H9 (cell line): ENCODE data around the gene TIMM22. TPM values are rescaled to one million over a fixed set of nuclear protein-coding genes. Genes with fewer than 3 reads are reported as not detected.

Source experiments
- DNase-seq: peaks from one replicate; pipeline ENCODE4 v3.0.0-alpha.2; 2017
- H2AFZ ChIP-seq: one replicate; pipeline ENCODE4 v1.6.1; 2013; ENCODE audit warnings: mild to moderate bottlenecking, low read length, control low read depth, moderate library complexity
- H2AK5ac ChIP-seq: 2 replicates; pipeline ENCODE4 v1.6.1; 2013; ENCODE audit warnings: low read length, control low read depth, mixed read lengths; ENCODE audit not compliant: insufficient read length
- H2BK120ac ChIP-seq: one replicate; pipeline ENCODE4 v1.6.1; 2013; ENCODE audit warnings: low read depth, mild to moderate bottlenecking, low read length, control low read depth, inconsistent platforms; ENCODE audit not compliant: poor library complexity, severe bottlenecking
- H2BK12ac ChIP-seq: 2 replicates; pipeline ENCODE4 v1.6.1; 2013; ENCODE audit warnings: low read length, control low read depth, mixed read lengths, low read depth; ENCODE audit not compliant: insufficient read length
- H2BK15ac ChIP-seq: 2 replicates; pipeline ENCODE4 v1.6.1; 2013; ENCODE audit warnings: low read depth, low read length, control low read depth
- H2BK20ac ChIP-seq: one replicate; pipeline ENCODE4 v1.6.1; 2013; ENCODE audit warnings: low read depth, mild to moderate bottlenecking, low read length, control low read depth, inconsistent platforms; ENCODE audit not compliant: poor library complexity, severe bottlenecking
- H2BK5ac ChIP-seq: 2 replicates; pipeline ENCODE4 v1.6.1; 2013; ENCODE audit warnings: low read length, control low read depth, mixed read lengths; ENCODE audit not compliant: insufficient read length
- H3K14ac ChIP-seq: 2 replicates; pipeline ENCODE4 v1.6.1; 2013; ENCODE audit warnings: low read length, control low read depth; ENCODE audit not compliant: insufficient read depth
- H3K18ac ChIP-seq: 2 replicates; pipeline ENCODE4 v1.6.1; 2013; ENCODE audit warnings: low read depth, mild to moderate bottlenecking, mixed read lengths, low read length, control low read depth; ENCODE audit not compliant: insufficient read length
- H3K23ac ChIP-seq: 2 replicates; pipeline ENCODE4 v1.6.1; 2013; ENCODE audit warnings: low read length, control low read depth, mixed read lengths, low read depth; ENCODE audit not compliant: insufficient read length
- H3K23me2 ChIP-seq: 2 replicates; pipeline ENCODE4 v1.6.1; 2013; ENCODE audit warnings: low read depth, mild to moderate bottlenecking, mixed read lengths, low read length, control low read depth; ENCODE audit not compliant: insufficient read length, poor library complexity, severe bottlenecking
- H3K27ac ChIP-seq: 2 replicates; pipeline ENCODE4 v1.5.1; 2013; ENCODE audit warnings: low read length, control low read depth, mixed read lengths, low read depth; ENCODE audit not compliant: insufficient read length
- H3K27me3 ChIP-seq: 2 replicates; pipeline ENCODE4 v1.6.1; 2013; ENCODE audit warnings: low read length, control low read depth, inconsistent platforms; ENCODE audit not compliant: insufficient read depth
- H3K4ac ChIP-seq: 2 replicates; pipeline ENCODE4 v1.6.1; 2013; ENCODE audit warnings: low read depth, mild to moderate bottlenecking, control low read depth, inconsistent platforms, low read length, moderate library complexity
- H3K4me1 ChIP-seq: 2 replicates; pipeline ENCODE4 v1.6.1; 2013; ENCODE audit warnings: low read length, control low read depth, inconsistent platforms; ENCODE audit not compliant: insufficient read depth
- H3K4me2 ChIP-seq: 2 replicates; pipeline ENCODE4 v1.6.1; 2013; ENCODE audit warnings: low read length, control low read depth, mixed read lengths; ENCODE audit not compliant: insufficient read length, insufficient read depth
- H3K56ac ChIP-seq: 2 replicates; pipeline ENCODE4 v1.6.1; 2013; ENCODE audit warnings: low read depth, mild to moderate bottlenecking, mixed read lengths, low read length, control low read depth; ENCODE audit not compliant: insufficient read length
- H3K79me1 ChIP-seq: 2 replicates; pipeline ENCODE4 v1.6.1; 2013; ENCODE audit warnings: low read depth, mild to moderate bottlenecking, moderate library complexity, low read length, control low read depth, inconsistent platforms; ENCODE audit not compliant: insufficient read depth, poor library complexity, severe bottlenecking
- H3K79me2 ChIP-seq: 2 replicates; pipeline ENCODE4 v1.6.1; 2013; ENCODE audit warnings: low read length, control low read depth, inconsistent platforms; ENCODE audit not compliant: insufficient read depth
- H3K9ac ChIP-seq: 2 replicates; pipeline ENCODE4 v1.6.1; 2013; ENCODE audit warnings: low read length, control low read depth, mixed read lengths; ENCODE audit not compliant: insufficient read length; ENCODE audit errors: extremely low read depth
- H3K9me3 ChIP-seq: one replicate; pipeline ENCODE4 v1.6.1; 2013; ENCODE audit warnings: low read depth, low read length, inconsistent platforms; ENCODE audit not compliant: control insufficient read depth
- H3T11ph ChIP-seq: one replicate; pipeline ENCODE4 v1.6.1; 2013; ENCODE audit warnings: mild to moderate bottlenecking, low read length, control low read depth, inconsistent platforms
- H4K20me1 ChIP-seq: one replicate; pipeline ENCODE4 v1.6.1; 2013; ENCODE audit not compliant: control insufficient read depth, insufficient read length, insufficient read depth
- H4K5ac ChIP-seq: 2 replicates; pipeline ENCODE4 v1.6.1; 2013; ENCODE audit warnings: low read depth, mild to moderate bottlenecking, mixed read lengths, low read length, control low read depth; ENCODE audit not compliant: insufficient read length
- H4K8ac ChIP-seq: replicated peaks from 2 replicates; pipeline ENCODE4 v1.6.1; 2013; ENCODE audit warnings: low read length, control low read depth, mixed read lengths, low read depth; ENCODE audit not compliant: insufficient read length
- H4K91ac ChIP-seq: 2 replicates; pipeline ENCODE4 v1.6.1; 2013; ENCODE audit warnings: low read depth, mild to moderate bottlenecking, moderate library complexity, mixed read lengths, low read length, control low read depth; ENCODE audit not compliant: insufficient read length
- H3K27ac Mint-ChIP-seq, 3 experiments: 2 replicates in 2 of 3; 3 replicates in 1 of 3; pipeline ENCODE4 v1.8.0; 2020 to 2021; ENCODE audit warnings: mixed read lengths in 3 of 3, mild to moderate bottlenecking in 1 of 3, moderate library complexity in 1 of 3
- H3K27me3 Mint-ChIP-seq: 2 replicates; pipeline ENCODE4 v1.8.0; 2021; ENCODE audit warnings: low read depth, mild to moderate bottlenecking, moderate library complexity, mixed read lengths
- H3K36me3 Mint-ChIP-seq, 3 experiments: 2 replicates in 2 of 3; 3 replicates in 1 of 3; pipeline ENCODE4 v1.8.0; 2020 to 2021; ENCODE audit warnings: low read depth in 3 of 3, mixed read lengths in 3 of 3; ENCODE audit not compliant: insufficient read depth in 1 of 3
- H3K4me1 Mint-ChIP-seq, 2 experiments: 2 replicates each; pipeline ENCODE4 v1.8.0; 2020; ENCODE audit warnings: mixed read lengths in 2 of 2
- H3K4me3 Mint-ChIP-seq, 2 experiments: 2 replicates in 1 of 2; 3 replicates in 1 of 2; pipeline ENCODE4 v1.8.0; 2020 to 2021; ENCODE audit warnings: mild to moderate bottlenecking in 2 of 2, mixed read lengths in 2 of 2, moderate library complexity in 1 of 2
- H3K9me3 Mint-ChIP-seq, 2 experiments: 2 replicates in 1 of 2; 3 replicates in 1 of 2; pipeline ENCODE4 v1.8.0; 2020; ENCODE audit warnings: mild to moderate bottlenecking in 2 of 2, mixed read lengths in 2 of 2, moderate library complexity in 1 of 2
- WGBS: extraction: QIAGEN DNeasy Blood & Tissue Kit; methylation state at CpG from one replicate; pipeline ENCODE4 v1.1.7; 2013; ENCODE audit warnings: missing lambda C conversion rate, low lambda C conversion rate, mixed read lengths; ENCODE audit not compliant: insufficient read length; ENCODE audit errors: extremely low coverage; 5-methylcytosine and 5-hydroxymethylcytosine counted together
- total RNA-seq: library from RNA; stranded (reverse); gene quantifications from 2 replicates; pipeline ENCODE4 v1.2.1, GENCODE V29; 2021
- TF ChIP-seq, protein P1 (sequence below): fragments of 200-600 bp; sonication (generic); conservative IDR thresholded peaks from 3 replicates; pipeline ENCODE4 v1.8.0; 2021; ENCODE audit warnings: antibody characterized with exemption, mild to moderate bottlenecking

Gene TIMM22
- total RNA-seq, 1 experiment from 2014 or later = 23.0 TPM

DNA sequence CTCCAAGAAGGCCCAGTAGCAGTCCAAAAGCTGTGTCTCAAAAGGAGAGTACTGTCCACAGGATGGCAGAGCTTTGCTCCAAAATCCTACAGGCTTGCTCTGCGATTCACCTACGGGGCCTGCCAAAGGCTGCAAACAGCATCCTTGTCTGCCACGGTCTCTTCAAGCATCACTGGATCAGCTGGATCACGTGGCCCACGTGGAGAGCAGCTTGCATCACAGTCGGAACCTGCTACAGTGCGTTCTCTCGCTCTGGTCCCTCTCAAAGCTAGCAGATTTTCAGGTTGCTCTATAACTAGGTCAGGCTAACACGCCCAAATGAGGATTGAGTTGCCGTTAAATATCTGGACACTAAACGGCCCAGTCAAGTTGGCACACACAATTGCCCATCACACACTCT, 8.4 kb upstream of the TIMM22 start:
- Histone ChIP-seq H3K4me1 (no peaks in the 10 kb centered on the region), H2BK5ac (no peak overlapping the region), H3K18ac (no peak overlapping the region), H4K5ac (no peak overlapping the region), H3K27me3 (no peaks in the 10 kb centered on the region), H2AK5ac (no peak overlapping the region), H2BK120ac (no peak overlapping the region), H2BK15ac (no peak overlapping the region), H4K91ac (no peak overlapping the region), H3K14ac (no peak overlapping the region), H3K4ac (no peak overlapping the region), H4K8ac (no peak overlapping the region), H3K56ac (no peak overlapping the region), H3K4me2 (no peak overlapping the region), H3K9ac (no peak overlapping the region), H4K20me1 (no peaks in the 10 kb centered on the region), H3K27ac (no peak overlapping the region), H2AFZ (no peak overlapping the region), H3K79me2 (no peaks in the 10 kb centered on the region; the same call in 1 of the 2 replicates), H3K23me2 (no peaks in the 10 kb centered on the region), H3K79me1 (no peaks in the 10 kb centered on the region), H2BK20ac (no peak overlapping the region), H3T11ph (no peak overlapping the region), H2BK12ac (no peak overlapping the region), H3K23ac (no peak overlapping the region), H3K9me3 (no peaks in the 10 kb centered on the region)
- TF ChIP-seq, protein P1, sequence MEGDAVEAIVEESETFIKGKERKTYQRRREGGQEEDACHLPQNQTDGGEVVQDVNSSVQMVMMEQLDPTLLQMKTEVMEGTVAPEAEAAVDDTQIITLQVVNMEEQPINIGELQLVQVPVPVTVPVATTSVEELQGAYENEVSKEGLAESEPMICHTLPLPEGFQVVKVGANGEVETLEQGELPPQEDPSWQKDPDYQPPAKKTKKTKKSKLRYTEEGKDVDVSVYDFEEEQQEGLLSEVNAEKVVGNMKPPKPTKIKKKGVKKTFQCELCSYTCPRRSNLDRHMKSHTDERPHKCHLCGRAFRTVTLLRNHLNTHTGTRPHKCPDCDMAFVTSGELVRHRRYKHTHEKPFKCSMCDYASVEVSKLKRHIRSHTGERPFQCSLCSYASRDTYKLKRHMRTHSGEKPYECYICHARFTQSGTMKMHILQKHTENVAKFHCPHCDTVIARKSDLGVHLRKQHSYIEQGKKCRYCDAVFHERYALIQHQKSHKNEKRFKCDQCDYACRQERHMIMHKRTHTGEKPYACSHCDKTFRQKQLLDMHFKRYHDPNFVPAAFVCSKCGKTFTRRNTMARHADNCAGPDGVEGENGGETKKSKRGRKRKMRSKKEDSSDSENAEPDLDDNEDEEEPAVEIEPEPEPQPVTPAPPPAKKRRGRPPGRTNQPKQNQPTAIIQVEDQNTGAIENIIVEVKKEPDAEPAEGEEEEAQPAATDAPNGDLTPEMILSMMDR = no peak
- no peaks in the 10 kb centered on the region for H3K4me1 Mint-ChIP-seq
- no CpG with 5 or more reads among the region's 11 CpGs for WGBS
- no peak overlapping the region for H3K4me3 Mint-ChIP-seq
- H3K27me3 Mint-ChIP-seq = peaks cover 10% of the 10 kb centered on the region
- H3K27ac Mint-ChIP-seq = no peak overlapping the region
- H3K9me3 Mint-ChIP-seq = 0 out of 5 replicates have a peak, but pooled peaks cover 0 to 2% of the 10 kb centered on the region in 2 experiments
- no peaks in the 10 kb centered on the region for H3K36me3 Mint-ChIP-seq
- no peak for DNase-seq
